ENCODE measurements around the gene FOXJ3. TPM values are rescaled to one million over a fixed set of nuclear protein-coding genes. Genes with fewer than 3 reads are reported as not detected.

FOXJ3 gene
- total RNA-seq, 1 experiment from 2014 or later, result 33.8 TPM

DNA sequence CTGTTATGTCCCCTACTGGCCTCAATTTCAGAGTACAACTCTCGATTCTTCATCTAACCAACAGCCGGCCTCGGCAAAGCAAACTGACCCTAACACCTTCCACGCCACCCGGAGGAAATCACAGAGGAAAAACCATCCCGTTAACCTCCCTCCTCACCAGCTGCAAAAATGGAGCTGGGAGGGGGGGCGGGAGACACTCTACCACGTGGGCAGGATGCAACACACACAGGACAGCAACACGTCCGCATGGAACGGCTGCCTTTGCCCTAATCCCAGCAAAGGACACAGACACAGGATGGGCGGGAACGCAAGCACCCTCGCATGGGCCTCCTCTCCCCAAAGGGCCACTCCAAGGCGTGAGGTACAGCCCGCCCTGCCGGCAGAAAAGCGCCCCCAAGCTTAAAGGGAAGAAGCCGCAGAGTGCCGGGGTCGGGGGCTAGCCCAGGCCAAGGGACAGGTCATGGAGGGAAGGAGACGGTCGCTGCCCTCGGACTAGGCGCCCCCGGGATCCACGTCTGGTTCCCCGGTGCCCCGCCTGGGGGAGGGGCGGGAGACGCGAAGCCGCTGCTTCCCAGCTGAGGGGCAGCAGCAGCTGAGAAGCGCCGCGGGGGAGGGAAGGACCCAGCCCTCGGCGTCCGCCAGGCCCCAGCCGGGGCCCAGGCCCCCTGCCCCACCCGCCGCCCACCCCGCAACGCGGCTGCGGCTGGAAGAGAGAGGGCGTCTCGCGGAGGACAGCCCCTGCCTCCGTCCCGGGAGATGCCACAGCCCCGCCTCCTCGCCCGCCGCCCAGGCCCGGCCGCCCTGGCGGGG lies 590 bp downstream of the FOXJ3 start:
- peak; percentile 78 for DNase-seq (ENCODE audit: low read depth)

DNA sequence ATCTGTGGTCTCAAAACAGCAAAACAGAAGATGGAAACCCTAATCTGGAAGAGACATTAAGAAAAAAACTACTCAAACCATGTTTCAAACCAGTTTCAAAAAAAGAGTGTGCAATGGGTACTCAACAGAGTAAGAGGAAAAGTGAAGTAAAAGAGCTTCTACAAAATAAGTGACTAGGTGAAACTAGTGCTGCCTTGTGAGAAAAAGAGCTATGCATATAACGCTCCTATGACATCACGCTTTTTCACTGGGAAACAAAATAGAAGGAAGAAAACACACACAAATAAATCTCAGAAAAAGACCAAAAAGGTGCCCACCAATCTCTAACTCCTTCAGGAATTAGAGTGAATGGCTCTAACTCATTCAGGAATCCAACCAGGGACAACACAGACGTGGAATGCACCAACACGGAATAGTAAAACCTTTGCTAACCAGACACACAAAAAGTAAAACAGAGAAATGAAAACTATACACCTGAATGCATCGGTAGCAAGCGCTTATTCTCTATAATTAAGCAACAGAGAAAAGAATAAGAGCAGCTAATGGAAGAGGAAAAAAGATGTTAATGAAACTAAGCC lies 1.3 kb downstream of the FOXJ3 start:
- no peak for DNase-seq (ENCODE audit: low read depth)

DNA sequence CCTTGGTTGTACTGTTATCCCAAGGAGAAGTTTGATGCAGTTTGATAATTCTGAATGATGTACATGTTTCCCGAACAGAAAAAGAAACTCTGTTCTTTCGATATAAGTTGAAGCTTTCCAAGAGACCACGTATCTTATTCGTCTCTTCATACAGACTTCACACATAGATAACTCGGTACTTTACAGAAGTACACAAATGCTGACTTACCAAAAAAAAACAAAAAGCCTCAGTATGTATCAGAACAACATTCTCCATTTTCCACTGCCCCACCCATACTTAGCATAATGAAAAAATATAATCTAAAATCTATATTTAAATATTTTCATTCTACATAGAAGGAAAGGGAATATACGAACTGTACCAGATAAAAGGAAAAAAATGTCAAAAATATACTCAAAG lies 2.2 kb downstream of the FOXJ3 start:
- no peak for DNase-seq (ENCODE audit: low read depth)

DNA sequence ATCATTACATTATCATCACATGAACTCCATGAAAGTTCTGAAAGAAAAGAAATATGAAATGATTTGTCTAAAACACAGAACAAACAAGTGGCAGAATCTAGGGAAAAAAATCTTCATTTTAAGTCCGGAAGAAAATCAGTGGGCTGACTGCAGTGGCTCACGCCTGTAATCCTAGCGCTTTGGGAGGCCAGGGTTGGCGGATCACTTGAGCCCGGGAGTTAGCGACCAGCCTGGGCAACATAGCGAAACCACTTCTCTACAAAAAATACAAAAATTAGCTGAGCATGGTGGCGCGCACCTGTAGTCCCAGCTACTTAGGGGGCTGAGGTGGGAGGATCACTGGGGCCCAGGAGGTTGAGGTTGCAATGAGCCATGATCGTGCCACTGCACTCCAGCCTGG lies 4.8 kb downstream of the FOXJ3 start:
- DNase-seq (ENCODE audit: low read depth), result no peak

DNA sequence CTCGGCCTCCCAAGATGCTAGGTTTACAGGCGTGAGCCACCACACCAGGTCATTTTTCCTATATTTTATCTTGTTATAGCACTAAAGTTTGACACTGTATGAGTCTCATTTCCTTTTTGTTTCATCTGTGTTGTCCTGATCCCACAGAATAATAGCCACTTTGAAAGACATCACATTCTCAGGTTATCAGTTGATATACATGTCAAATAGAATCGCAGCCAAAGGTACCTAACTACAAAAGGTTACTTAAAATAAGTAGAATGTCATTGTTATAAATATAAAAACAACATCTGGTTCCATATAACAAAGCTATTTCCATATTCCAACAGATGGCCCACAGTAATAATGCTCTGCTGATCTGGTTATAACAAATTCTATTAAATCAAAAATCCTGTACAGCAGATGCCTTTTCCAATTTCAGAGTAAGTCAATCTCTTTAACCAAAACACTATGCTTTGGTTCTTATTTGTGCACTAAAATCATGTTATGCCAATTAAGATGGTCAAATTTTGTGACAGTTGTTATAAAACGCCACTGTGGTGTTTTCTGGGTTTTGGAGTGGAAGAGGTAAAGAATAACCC lies 6.0 kb downstream of the FOXJ3 start:
- no peak for DNase-seq (ENCODE audit: low read depth)

DNA sequence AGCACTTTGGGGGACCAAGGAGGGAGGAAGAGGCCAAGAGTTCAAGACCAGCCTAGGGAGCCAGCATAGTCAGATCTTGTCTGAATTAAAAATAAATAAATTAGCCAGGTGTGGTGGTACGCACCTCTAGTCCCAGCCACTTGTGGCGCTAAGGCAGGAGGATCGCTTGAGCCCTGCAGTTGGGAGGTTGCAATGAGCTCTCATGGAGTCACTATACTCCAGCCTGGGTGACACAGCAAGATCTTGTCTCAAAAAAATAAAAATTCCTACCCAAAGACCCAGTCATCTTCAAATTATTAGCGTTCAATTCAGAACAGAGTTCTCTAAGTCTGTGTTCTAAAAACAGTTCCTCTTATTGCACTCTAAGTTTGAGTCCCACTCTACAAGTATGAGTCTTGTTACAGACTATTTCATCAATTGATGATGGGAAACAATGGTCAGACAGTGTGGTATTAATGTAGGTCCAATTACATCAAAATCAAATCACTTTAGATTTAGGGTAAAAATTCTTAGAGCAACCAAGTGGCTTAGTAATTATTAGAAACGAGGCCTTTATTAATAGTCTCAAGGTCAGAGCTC lies 6.9 kb downstream of the FOXJ3 start:
- DNase-seq (ENCODE audit: low read depth), result no peak

DNA sequence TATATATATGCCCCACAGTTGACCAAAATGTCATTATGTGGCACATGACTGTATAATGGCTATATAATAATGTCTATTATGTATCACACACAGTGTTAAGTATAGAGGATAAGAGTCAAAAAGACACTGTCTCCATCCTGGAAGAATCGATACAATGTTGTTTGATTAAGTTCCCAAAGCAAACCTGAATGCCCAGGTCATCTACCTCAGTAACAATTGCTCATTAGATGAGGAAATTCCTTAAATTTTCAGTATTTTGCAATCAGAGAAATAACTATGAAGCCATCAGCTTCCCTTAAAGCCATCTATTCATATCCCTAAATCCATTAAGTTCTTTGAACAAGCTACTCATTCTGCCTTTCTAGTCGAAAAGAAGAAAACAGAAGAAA lies 10.0 kb downstream of the FOXJ3 start:
- DNase-seq (ENCODE audit: low read depth), result no peak

DNA sequence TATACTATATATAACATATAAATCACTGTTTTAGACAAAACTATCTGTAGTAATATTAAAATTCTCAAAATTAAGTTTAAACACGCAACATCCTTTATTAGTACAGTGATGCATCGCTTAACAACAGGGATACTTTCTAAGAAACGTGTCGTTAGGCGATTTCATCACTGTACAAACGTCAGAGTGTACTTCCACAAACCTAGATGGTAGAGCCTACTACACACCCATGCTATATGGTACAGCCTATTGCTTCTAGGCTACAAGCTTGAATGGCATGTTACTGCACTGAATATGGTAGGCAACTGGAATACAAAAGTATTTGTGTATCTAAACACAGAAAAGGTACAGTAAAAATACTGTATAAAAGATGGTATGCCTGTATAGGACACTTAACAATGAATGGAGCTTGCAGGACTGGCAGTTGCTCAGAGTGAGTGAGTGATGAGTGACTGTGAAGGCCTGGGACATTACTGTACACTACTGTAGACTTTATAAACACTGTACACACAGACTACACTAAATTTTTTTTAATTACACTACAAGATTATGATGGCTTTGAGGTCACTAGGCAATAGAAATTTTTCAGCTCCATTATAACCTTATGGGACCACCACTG lies 10.5 kb downstream of the FOXJ3 start:
- DNase-seq (ENCODE audit: low read depth), result no peak

DNA sequence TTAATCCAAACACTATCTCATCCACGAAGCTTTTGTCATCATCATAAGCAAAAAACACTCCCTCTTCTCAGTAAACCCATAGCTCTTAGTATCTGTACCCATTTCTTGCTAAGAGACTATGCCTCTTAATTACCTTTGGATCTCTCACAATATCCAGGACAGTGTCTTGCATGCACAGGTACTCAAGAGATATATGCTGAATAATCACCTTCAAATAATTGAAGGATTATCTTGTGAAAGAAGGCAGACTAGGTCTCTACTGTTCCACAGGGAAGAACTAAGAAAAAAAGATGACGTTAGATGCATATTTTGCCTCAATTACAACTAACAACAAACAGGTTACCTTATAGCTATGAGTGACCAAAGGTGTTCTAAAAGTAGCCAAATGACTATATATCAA lies 11.5 kb downstream of the FOXJ3 start:
- DNase-seq (ENCODE audit: low read depth), result no peak

DNA sequence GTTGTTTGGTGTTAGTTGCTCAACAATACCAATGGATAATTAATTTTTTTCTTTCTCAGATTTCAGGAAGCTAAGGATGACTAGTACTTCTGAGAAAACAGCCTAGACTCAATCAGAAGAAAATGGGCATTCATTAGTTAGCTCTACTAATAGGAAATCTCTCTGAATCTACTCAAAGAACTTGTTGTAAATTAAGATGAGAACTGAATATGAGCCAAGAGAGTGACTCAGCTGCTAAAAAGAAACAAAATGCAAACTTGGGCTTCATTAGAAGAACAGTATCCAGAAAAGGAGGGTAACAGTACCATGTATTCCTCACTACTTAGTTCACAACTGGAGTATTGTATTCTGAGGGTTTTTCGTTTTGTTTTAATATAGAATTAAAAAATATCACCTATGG lies 12.5 kb downstream of the FOXJ3 start:
- no peak for DNase-seq (ENCODE audit: low read depth)

DNA sequence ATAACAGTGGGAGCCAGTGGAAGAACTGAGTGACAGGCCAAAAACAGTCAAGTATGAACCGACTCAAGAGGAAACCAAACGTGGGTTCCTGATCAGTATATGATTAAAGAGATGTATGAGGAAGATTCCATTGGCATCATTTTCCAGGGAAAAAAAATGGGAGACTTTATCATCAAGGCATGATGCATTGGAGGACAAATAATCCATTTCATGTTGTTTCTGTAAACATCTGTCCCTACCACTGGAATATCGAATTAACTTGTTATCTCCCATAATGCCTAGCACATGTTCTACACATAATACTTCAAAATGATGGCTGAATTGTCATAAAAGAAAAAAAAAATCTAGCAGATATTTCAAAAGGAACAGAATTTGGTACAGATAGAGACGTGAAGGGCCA lies 13.3 kb downstream of the FOXJ3 start:
- no peak for DNase-seq (ENCODE audit: low read depth)

DNA sequence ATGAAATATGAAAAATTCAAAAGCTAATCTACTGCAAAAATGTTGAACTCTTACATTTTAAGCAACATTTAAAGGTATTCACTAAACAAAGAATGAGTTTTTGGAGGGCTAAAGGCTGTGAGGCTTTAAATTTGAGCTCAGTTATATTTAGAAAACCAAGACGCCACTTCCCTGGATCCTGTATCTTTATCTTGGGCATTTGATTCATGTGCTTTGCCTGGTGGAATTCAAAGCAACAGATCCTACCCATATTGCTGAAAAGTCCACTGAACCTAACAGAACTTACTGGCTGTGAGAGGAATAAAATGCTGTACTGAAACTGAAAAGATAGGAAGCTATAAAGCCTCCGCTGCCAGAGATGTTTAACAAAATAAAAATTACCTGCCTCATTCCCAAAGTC lies 14.3 kb downstream of the FOXJ3 start:
- DNase-seq (ENCODE audit: low read depth), result no peak

DNA sequence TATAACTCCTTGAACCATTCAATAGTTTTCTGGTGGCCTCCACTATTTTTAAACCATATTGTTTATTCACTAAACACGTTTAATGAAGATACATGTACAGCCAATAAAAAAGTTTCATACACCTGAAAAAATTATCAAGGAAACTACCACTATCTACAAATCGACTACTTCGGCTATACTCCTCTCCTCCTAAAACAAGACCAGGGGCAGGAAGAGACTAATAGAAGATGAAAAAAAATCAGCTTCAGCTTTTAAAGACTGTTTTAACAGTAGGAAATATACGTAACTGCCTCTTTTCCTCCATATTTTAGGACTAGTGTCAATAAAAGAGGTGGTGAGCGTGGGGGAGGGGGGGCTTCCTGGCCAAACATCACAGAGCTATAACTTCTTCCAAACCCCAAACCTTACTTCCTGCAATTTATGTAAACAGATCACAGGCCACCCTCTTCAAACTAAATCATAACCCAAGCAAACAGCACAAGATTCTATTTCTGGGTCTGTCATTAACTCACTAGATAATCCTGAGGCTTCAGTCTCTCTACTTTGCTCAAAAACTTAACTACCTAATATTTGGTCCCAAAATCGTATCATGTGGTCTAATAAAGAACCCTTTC lies 15.1 kb downstream of the FOXJ3 start:
- DNase-seq (ENCODE audit: low read depth), result peak; percentile 6

DNA sequence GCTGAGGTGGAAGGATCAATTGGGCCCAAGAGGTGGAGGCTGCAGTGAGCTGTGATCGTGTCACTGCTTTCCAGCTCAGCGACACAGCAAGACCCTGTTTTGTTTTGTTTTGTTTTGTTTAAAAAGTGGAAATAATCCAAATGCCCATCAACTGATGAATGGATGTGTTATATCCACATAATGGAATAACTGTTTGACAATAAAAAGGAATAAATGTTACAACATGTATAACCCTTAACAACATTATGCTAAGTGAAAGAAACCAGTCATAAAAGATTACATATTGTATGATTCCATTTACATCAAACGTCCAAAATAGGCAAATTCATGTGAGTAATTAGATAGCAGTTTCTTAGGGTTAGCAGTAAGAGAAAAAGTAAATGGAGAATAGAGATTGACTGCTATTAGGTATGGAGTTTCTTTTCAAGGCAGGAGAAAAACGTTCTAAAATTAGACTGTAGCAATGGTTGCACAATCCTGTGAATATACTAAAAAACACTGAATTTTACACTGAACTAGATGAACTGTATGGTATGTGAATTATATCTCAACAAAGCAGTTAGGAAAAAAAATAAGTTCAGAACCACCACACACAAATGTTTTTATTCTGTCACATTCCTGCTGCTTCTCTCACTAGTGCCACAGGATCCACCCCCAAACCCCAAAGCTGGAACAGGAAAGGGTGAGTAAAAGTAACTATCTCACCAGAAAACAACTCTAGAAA lies 15.7 kb downstream of the FOXJ3 start:
- peak; percentile 34 for DNase-seq (ENCODE audit: low read depth)

DNA sequence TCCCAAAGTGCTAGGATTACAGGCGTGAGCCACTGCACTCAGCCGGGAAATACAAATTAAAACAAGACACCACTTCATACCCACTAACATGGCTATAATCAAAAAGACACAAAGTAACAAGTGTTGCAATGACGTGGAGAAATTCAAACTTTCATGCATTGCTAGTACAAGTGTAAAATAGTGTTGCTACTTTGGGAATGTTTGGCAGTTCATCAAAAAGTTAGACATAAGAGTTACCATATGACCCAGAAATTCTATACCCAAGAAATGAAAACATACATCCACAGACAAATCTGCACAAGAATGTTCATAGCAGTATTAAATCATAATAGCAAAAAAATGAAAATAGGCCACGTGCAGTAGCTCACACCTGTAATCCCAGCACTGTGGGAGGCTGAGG lies 16.4 kb downstream of the FOXJ3 start:
- no peak for DNase-seq (ENCODE audit: low read depth)

DNA sequence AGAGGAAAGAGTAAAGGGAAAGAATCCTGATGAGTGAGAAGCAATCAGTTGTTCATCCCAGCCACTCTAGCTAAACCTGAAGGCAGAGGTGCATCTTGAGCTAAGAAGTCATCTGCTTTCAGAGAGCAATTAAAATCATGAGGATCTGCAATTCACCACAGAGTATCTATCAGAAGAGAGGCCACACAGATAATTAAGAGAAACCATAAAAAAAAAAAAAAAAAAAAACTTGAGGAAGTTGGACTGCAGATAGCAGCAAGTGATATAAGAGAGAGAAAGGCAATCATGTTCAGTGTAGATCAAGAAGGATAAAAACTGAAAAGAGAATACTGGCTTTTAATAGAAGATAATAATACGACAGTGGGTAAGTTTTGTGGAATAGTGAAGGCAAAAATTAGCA lies 17.7 kb downstream of the FOXJ3 start:
- no peak for DNase-seq (ENCODE audit: low read depth)

DNA sequence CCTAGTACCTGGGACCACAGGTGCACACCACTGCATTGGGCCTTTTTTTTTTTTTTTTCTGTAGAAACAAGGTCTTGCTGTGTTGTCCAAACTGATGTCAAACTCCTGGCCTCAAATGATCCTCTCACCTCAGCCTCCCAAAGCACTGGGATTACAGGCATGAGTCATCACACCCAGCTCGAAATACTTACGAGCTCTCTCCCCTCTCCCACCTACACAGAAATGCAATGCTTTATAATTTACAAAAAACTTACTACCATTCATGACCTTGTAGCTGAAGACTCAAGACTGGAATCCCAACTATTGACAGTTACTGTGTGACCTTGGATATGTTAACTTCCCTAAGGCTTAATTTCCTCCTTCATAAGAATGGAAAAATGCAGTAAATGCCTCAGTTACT lies 18.7 kb downstream of the FOXJ3 start:
- no peak for DNase-seq (ENCODE audit: low read depth)

DNA sequence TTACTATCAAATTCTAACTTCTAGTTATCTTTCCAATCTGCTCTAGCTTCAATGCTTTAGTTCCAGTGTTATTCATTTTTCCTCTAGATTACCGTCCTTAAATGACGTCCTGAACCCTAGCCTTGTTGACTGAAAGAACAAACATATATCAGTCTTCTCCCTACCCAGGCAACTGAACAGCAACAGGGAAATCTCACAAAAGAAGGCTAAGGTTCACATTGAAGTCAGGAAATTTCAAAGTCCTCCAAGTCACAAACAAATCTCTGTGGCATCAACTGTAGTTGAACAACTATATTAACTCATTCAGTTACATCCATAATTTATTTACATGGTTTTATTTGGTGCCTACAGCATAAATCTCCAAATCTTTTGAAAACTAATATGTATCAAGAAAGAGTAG lies 19.5 kb downstream of the FOXJ3 start:
- no peak for DNase-seq (ENCODE audit: low read depth)

DNA sequence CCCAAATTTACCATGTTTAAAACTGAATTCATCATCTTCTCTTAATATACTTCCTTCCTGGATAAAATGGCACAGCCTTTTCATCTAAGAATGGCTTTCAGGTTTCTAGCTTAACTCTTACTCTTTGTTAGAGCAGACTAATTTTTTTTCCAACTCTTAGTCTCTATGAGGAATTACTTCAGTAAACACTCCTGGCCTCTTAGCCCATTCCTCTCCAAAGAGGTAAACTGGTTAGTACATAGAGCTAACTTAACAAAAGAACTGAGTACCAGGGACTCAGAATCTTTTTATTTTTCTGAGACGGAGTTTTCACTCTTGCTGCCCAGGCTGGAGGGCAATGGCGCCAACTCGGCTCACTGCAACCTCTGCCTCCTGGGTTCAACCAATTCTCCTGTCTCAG lies 21.1 kb downstream of the FOXJ3 start:
- no peak for DNase-seq (ENCODE audit: low read depth)

DNA sequence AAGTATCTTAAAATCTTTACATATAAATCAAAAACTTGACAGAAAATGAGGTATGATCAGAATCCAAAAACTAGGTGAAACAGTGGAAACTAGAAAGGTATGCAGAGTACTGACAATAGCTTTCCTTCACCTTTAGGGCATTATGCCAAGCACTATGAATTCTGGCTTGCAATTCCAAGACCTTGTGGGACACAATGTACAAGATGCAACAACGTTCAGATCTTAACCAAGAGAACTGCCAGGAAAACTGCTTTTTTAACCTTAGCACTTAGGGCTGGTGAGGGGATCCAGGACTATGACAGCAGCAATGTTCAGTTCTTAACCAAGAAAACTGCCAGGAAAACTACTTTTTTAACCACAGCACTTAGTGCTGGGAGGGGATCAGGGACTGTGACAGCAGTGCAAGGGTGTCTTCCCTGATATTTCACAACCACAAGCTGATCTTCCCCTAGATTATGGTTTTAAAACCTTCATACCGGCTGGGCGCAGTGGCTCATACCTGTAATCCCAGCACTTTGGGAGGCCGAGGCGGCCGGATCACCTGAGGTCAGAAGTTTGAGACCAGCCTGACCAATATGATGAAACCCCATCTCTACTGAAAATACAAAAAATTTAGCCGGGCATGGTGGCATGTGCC lies 22.3 kb downstream of the FOXJ3 start:
- DNase-seq (ENCODE audit: low read depth), result no peak

DNA sequence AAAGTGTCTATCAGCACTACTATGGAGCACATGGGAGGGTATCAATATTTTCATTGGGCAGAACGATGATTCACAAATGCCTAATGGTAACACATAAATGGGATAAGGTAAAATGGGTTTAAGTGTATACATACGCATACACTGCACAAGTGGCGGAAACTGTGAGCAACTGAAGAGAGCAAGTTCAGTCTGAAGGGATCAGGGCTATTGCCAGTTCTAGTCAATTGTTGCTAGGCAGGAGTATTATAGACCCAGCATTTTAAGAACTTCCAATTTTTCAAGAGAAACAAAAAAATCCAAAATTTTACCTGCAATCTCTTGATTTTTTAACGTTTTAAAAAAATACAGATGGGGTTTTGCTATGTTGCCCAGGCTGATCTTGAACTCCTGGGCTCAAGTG lies 23.1 kb downstream of the FOXJ3 start:
- DNase-seq (ENCODE audit: low read depth), result no peak
